ENCODE measurements around the gene ATOH8.

Gene ATOH8

DNA sequence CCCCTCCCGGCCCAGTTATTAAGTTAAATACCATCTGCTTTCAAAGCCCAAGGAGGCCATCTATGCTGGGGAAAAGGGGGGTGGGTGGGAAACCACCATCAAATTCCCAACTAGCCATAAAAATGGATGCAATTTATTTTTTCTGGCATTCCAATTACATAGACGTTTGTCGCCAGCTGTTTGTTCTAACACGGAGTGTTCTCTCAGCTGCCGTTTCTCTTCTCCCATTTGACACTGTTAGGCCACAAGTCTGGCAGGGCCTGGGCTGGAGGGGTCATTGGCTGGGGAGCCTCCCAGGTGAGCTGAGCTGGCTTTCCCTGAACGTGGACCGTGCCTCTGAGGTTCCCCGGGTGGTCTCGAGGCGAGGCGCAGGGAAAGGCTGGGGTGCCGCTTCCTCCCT is 16.6 kb downstream of the ATOH8 start:
- no peak for DNase-seq (ENCODE audit: low spot score)

DNA sequence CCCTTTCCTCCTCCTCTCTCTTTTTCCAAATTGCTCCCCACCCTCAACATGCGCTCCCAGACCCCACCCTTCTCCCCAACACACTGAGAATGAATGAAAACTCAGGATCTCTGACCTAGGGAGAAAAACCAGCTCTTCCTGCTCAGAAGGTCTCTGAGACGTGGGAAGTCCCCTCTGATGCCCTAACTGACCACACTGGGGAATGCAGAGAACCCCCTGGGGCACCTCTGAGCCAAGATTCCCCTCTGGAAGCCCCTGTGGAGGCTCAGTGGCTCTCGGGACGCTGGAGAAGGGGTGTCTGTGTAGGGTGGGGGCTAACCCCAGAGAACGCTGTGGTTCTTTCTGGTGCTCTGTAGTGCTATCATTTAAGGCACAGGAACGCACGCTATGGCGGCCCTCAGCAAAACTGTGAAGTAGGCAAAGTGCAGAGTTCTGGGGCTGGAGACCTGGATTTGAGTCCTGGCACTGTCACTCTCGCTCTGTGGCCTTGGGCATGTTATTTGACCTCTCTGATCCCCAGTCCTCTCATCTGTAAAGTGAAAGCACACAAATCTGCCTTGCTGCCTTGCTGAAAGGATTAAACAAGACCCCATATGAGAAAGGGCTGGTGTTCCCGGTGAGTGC is 17.1 kb downstream of the ATOH8 start:
- DNase-seq (ENCODE audit: low spot score), result no peak

DNA sequence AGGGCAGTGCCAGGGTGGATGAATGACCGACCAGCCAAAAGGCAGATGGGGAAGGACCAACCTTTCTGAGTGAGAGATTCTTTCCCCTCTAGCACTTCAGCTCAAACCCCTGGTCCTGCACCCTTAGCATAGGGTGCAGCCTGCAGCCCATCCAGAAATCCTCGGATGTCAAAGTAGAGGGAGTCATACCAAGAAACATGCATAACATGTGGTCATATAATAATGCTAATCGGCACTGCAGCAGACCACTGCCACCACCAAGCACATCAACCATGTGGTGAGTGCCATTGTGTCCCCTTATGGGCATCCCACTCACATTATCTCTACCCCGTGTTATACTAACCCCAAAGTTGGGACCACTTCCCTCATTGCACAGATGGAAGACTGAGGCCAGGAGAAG is 17.7 kb downstream of the ATOH8 start:
- no peak for DNase-seq (ENCODE audit: low spot score)

DNA sequence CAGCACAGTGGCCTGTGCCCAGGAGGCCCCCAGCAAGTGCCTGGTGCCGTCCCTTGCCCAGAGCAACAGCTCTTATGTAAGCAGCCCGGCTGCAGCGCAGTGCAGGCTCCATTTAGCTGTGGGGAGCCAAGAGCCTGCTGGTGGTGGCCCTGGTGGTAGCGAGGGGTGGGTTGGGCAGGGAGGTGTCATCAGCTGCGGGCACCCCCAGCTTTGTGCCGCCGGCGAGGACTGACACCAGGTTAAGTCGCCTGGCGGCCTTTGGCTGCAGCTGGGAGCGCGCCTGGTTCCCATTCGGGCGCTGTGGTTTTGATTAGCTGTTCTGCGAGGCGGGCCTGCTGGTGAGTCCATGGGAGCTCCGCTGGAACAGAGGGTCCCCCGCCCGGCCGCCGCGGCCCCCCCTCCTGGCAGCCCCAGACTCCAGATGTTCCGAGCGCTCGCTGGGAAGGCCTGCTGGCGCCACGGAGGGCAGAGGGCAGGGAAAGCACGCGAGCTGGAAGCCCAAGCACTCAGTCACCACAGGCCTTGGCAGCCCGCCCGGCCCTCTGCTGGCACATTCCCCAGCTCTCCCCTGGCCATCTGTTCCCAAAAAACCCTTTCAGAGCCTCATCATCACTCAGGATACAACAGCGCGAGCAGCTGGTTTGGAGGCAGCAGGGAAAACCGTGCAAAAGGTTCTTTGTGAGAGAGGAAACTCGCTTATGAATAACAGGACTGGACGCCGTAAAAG is 18.4 kb downstream of the ATOH8 start:
- no peak for DNase-seq (ENCODE audit: low spot score)

DNA sequence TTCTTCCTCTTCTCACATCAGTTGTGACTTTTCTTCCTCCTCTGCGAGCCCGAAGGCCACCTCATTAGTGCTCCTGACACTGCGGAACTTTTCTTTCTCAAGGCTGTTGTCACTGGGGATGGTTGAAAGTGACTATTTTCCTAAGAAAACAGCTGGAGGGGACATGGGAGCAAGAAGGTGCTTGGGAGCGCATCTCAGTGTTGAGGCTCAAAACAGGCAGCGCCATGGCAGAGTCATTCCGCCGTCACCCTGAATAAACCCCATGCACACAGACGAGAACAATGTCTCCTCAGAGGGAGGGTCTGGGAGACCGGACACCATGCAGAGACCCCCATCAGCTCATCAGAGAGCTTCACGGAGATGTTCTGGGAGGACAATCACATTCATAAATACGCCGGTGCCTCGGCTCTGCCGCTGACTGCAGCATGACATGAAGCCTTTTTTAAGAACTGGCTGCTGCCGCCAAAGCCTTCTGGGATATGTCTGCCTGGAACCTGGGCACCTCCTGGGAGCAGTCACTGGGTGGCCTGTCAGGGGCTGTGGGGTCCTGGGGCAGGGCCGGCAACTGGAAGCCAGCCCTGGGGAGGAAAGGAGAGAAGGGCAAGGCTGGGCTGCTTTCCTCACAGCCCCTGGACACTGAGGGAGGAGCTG is 19.2 kb downstream of the ATOH8 start:
- no peak for DNase-seq (ENCODE audit: low spot score)

DNA sequence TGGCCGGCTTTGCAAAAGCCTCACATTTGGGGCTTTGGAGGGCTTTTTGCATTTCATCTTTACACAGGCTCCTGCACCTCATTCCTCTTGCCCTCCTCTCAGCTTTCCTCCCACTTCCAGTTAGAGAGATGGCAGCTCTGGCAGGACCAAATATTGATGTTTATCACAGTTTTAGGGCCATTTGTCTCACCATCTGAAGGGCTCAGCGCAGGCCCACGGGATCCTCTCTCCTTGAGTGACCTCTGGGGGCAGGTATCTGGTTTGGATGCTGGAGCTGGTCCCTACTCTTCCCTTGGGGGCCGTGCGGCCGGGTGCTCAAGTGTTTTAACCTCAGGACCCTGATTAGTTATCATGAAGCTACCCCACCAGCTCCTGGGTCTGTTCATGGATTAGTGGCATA is 19.9 kb downstream of the ATOH8 start:
- DNase-seq (ENCODE audit: low spot score), result no peak

DNA sequence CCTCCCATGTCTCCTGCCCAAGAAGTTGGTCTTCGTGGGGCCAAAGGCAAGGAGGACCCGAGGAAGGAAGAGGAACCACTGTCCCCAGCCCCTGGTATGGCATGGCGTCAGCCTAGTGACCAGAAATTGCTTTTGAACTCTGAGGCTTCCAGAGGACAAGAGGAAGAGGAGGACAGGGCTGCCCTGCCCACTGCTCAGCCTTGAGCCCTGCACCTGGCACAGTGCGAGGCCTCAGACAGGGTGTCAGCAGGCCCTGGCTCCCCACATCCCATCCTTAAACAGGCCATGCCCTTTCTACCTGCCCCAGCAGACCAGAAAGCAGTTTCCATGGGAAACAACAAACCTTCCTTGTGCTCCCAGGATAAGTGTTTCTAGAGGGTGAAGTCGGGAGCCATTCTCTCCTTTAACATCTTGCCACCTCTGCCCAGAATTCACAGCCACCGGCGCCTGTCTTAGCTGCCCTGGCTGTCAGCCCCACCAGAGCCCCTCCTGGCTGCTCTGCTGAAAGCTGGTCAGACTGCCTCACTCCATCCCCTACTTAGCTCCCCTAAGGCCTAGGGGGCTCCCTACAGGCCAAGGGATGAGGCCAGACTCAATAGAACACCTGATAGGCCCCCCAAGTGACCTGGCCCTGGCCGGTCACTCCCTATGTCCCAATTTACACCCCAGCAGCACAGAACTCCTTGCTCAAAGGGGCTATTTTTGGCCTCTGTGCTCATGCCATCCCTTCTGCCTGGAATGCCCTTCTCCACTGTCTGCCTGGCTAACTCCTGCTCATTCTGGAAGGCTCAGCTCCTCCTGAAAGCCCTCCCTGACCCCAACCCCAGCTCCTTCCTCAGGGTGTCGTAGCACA is 20.6 kb downstream of the ATOH8 start:
- no peak for DNase-seq (ENCODE audit: low spot score)

DNA sequence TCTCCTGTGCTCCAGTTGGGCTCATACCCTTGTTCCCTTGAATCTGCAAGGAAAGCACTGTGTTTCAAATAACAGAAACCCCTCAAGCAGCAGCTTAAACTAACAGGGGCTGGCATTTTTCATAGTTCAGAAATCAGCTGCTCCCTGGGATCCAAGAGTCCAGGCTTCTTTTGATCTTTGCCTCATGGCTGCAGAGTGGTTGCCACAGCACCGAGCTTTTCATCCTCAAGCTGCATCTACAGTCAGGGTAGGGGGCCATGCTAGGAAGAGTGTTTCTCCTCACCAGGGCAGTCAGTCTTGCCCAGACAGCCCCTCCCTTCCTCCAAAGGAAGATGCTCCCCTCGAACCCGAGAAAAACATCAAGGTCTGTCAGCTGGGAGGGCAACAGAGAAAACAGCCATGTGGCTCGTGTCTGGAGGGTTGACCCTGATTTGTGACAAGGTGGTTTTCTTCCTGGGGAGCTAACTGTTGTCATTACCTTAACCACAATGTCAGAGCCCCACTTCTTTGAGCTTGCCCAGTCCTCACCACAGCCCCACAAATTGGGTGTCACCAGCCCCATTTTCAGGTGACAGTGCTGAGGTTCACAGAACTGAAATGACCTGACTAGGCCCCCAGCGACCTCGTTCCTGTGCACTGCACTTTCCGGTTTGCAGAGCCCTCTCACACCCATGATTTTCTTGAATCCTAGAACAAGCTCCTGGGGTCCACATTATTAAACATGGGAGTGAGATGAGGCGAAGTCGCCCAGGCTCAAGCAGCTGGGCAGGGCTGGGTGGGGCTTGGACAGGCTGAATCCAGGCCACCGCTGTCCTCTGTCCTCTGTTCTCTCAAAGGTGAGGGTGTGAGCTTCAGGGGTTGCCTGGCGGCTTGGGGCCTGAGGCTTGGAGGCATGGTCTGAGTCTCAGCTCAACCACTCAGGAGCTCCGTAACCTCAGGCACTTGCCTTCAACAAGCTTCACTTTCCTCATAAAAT is 21.9 kb downstream of the ATOH8 start:
- no peak for DNase-seq (ENCODE audit: low spot score)

DNA sequence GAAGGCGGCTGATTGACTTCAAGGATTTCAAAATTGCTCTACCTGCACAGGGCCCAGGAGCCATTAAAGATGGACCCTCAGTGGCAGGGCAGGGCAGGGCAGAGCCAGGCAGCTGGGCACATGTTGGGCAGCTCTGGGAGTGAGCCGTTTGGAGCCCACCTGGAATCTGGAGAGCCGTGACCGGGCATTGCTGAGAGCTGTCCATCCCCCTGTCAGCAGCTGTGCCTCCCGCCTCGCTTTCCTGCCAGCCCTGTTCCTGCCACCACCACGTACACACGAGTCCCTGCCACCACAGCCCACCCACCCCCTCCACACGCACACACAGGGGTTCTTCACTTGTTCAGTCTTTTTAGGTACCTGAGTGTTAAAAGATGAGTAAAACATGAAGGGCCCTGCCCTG is 22.9 kb downstream of the ATOH8 start:
- no peak for DNase-seq (ENCODE audit: low spot score)

DNA sequence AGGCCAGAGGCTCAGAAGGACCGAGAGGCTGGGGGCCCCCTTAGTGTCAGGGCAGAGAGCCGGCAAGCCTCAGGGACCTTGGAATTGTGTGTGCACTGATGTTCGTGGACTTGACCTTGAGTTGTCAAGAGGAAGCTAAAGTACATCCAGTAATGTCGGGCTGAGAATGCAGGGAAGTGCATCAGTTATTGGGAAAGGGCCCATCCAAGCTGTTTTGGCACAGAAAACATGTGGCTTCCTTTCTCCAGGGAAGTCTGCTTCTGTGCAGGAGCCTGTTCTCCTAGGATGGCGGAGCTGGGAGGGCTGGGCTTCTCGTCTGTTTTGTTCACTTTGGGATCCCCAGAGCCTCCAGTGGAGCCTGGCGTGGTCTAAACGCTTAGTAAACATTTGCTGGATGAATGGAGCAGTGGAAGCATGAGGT is 23.7 kb downstream of the ATOH8 start:
- no peak for DNase-seq (ENCODE audit: low spot score)

DNA sequence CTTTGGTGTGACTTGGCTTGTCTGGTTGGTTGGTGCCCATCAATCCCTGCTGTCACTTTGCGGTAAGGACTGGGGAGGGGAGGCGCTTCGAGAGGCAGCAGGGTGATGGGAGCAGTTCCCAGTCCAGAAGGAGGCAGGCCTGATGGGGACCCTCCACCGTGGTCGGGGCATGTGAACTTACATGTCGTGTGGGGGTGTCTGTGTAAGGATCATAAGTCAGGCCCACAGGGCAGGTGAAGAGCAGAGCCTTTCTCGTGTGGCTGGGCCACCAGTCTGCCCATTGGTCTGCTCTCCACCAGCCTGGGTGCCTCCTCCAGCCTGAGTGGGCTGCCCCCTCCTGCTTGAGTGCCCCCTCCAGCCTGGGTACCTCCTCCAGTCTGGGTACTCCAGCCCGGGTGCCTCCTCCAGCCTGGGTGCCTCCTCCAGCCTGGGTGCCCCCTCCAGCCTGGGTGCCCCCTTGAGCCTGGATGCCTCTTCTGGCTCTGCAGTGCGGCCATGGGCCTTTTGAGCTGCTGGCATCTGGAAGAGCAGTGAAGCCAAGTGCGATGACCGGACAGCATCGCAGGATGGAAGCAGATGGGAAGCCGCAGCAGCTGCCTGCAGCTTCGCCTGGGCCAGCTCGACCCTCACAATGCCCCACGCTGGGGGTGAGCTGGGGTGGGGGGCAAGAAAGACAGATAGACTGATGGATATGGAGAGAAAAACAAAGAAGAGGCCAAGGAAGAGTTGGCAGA is 25.0 kb downstream of the ATOH8 start:
- DNase-seq (ENCODE audit: low spot score), result no peak

DNA sequence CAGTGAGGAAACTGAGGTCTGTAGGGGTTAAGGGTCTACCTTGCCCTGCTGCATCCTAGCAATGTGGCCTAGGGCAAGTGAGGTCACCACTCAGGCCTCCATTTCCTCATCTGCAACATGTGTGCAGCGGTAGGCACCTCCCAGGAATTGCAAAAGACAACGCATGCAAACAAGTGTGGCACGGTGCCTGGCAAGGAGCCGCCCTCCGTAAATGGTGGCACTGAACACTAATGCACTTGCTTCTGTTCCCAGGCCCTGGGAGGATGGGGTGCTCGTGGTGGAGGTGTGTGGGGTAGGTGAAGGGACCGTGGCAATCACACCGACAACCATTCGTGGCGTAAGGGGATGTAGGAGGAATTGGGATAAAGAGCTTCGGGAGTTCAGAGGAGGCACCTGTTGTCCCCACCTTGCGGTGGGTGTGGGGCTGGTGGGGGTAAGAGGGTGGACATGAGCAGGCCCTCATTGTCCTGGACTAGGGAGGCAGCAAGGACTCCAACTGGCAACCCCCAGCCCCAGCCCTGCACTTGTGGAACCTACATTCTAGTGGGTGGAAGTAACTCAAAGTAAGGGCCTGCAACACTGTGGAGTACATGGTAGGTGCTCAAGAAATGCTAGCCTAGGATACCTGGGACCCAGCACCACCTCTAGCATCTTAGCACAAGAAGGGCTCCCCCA is 26.0 kb downstream of the ATOH8 start:
- no peak for DNase-seq (ENCODE audit: low spot score)

DNA sequence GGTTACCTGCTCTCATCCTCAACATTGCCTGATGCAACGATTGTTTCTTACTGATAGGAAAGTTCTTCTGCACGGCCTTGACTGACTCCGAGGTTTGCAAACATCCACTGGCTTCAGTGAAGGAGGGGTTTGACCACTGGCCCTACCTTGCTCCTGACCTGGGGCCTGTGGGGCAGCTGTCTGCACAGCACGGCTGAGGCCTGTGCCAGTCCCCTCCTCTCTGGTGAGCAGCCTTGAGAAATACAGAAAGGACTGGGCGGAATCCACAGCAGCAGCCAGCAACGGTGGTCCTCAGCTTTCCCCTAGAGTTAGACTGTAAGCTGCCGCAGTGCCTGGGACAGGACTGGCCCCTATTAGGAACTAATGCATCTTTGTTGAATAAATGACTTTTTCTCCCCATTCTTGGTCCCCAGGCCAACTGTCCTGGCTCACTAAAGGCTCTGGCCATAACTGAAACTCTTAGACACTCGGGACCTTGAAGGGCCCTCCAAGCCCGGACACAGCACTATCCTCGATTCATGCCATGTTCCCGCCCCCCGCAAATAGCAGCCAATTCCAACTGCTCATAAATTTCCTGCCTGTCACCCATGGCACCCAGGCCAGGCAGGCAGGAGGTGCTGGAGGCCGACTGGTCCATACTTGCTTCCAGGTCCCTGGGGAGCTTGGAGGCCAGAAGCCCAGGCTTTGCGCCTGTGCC is 26.7 kb downstream of the ATOH8 start:
- no peak for DNase-seq (ENCODE audit: low spot score)

DNA sequence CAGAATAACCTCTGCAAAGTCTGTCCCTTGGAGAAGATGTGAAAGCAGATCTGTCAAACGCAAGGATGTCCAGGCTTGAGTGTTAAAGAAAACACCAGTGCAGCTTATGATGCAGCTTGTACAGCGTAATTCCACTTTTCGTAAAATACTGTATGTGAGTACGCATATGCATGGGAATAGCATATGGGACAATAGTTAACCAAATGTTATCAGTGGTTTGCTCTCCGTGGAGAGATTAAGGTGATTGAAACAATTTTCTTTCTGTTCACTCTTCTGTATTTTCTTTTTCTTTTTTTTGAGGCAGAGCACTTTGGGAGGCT is 27.2 kb downstream of the ATOH8 start:
- DNase-seq (ENCODE audit: low spot score), result no peak

DNA sequence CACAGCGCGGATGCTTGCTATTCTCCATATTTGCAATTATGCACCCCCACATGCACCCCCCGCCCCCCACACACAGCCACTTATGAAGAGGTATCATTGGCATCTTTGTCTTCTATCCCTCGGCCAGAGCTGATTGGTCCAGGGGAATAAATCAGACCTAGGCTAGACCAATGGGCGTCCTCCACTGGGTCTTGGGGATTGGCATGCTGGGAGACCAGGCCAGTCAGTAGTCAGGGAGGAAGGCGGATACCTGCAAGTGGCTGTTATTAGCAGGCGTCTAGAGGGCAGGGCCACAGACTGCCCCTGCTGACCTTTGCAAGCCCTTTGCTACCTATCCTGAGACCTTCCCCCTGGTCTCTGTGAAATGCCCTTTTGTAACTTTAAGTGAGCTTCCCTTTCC is 30.0 kb downstream of the ATOH8 start:
- no peak for DNase-seq (ENCODE audit: low spot score)

DNA sequence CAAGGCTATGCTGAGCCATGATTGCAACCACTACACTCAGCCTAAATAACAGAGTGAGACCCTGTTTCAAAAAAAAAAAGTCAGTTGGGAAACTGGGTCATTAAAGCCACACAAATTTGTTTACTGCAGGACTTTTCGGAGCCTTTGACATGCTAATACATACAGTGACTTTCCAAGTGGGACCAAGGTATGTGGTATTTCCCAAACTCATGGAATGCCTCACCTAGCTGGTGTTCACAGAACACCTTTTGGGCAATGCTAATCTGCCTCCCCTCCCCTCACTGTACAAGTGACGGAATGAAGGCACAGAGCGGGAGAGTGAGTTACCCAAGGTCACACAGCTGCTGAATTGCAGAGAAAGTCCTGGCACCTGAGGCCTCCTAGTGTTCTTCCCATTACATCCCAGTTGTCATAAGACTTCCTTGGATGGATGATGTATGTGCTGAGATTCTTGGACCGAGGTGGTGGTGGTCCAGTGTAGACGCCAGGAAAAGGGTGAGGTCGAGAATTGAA is 30.7 kb downstream of the ATOH8 start:
- no peak for DNase-seq (ENCODE audit: low spot score)

DNA sequence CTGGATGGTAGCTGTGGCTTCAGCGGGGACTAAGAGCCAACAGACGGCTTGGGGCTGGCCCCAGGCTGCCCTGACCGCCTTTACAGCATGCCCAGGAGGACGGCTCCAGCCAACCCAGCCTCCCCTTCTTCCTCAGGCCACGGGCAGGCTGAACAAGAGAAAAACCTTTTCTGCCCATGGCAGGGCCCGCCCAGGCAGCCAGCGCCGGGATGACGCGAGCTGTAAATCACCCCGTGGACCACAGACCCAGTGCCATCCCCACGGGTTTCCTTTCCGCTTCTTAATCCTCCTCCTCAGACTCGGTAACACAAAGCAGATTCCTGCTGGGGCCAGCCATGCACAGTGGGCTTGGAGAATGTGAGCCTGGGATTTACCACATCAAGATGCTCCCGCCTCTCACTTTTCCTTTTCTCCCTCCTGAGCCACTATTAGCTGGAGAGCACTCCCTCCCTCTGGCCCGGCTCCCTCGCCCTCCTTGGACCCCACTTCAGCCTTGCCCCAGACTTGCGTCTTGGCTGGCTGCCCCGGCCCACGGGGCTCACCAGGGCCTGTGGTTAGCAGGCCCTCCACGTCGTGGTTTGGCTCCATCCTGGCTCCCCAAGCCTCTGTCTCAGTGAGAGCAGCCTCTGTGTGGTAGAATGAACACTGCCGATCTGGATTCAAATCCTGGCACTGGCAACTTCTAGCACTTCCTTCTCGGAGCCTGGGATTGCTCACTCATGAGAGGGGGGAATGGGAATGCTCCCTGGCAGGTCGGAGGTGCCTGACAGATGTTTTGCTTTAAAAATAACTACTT is 31.4 kb downstream of the ATOH8 start:
- no peak for DNase-seq (ENCODE audit: low spot score)

DNA sequence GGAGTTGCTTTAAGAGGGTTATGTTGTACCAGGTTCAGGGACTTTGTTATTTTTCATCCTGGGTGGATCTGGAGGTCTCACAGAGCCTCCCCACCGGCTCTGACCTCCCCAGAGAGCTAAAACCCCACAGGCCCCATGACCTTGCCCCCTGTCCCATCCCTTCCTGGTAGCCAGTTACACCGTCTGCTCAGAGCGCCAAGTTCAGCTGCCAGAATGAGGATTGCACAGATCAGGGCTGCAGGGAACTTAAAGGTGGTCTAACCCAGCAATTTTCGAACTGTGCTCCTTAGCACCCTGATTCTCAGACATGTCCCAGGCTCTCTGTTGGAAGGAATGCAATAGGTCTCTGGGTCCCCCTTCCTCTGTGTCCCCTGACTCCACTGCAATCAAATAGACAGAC is 32.1 kb downstream of the ATOH8 start:
- DNase-seq (ENCODE audit: low spot score), result no peak

DNA sequence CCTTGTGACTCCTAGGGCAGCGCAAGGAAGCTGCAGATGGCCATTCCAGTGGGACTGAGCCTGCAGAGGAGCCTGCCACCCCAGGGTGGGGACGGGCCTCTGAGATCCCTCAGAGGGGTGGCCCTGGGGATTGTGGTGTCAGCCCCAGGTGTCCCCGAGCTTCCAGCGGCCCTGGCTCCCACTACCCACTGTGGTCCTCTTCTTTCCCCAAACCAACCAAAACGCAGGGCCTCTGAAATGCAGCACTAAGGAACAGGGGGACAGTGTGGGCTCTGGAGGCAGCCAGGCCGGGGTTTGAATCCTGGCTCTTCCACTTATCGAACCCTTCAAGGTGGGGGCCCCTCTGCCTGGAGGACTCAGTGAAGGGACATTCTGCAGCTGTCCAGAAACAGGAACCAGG is 32.7 kb downstream of the ATOH8 start:
- DNase-seq (ENCODE audit: low spot score), result no peak

Measured in germinal center (tissue), 1 donor.